HepG2 (cell line): Measurements from ENCODE around the gene FNIP2. TPM values are rescaled to one million over a fixed set of nuclear protein-coding genes. Genes with fewer than 3 reads are reported as not detected.

Experiments
- CENPT ChIP-seq: sonication (generic); formaldehyde crosslinking; IDR thresholded peaks from 2 replicates; pipeline ENCODE4 v1.8.0; 2022; ENCODE audit warnings: low read depth, mild to moderate bottlenecking, moderate library complexity, missing genetic modification reagents
- CREB3 ChIP-seq: sonication (generic); formaldehyde crosslinking; IDR thresholded peaks from 2 replicates; pipeline ENCODE4 v1.5.0; 2020; ENCODE audit warnings: missing genetic modification reagents
- CSRNP1 ChIP-seq: sonication (generic); formaldehyde crosslinking; IDR thresholded peaks from 2 replicates; pipeline ENCODE4 v1.8.1; 2023; ENCODE audit warnings: mild to moderate bottlenecking, missing genetic modification reagents
- JDP2 ChIP-seq: sonication (generic); formaldehyde crosslinking; IDR thresholded peaks from 2 replicates; pipeline ENCODE4 v1.8.1; 2022; ENCODE audit warnings: missing genetic modification reagents, borderline replicate concordance
- MXD1 ChIP-seq: sonication (generic); formaldehyde crosslinking; IDR thresholded peaks from 2 replicates; pipeline ENCODE4 v1.4.0; 2020; ENCODE audit warnings: mild to moderate bottlenecking, missing genetic modification reagents
- NFKBIZ ChIP-seq: IDR thresholded peaks from 2 replicates; pipeline ENCODE4 v1.6.1; 2018; ENCODE audit warnings: missing genetic modification reagents, missing compliant biosample characterization
- PRDM4 ChIP-seq: sonication (generic); formaldehyde crosslinking; IDR thresholded peaks from 2 replicates; pipeline ENCODE4 v1.9.0; 2021; ENCODE audit warnings: missing genetic modification reagents, borderline replicate concordance
- TBP ChIP-seq: sonication (generic); formaldehyde crosslinking; IDR thresholded peaks from 2 replicates; pipeline ENCODE4 v1.5.0; 2020; ENCODE audit warnings: missing genetic modification reagents
- ZBTB1 ChIP-seq: sonication (generic); formaldehyde crosslinking; IDR thresholded peaks from 2 replicates; pipeline ENCODE4 v1.4.0; 2020; ENCODE audit warnings: missing genetic modification reagents, borderline replicate concordance
- ZNF138 ChIP-seq: sonication (generic); formaldehyde crosslinking; IDR thresholded peaks from 2 replicates; pipeline ENCODE4 v1.5.0; 2020; ENCODE audit warnings: mild to moderate bottlenecking, low read depth, missing genetic modification reagents
- ZNF615 ChIP-seq: sonication (generic); formaldehyde crosslinking; IDR thresholded peaks from 2 replicates; pipeline ENCODE4 v1.5.0; 2020; ENCODE audit warnings: mild to moderate bottlenecking, missing genetic modification reagents, borderline replicate concordance
- ZNF737 ChIP-seq: sonication (generic); formaldehyde crosslinking; IDR thresholded peaks from 2 replicates; pipeline ENCODE4 v1.5.0; 2020; ENCODE audit warnings: missing genetic modification reagents, mild to moderate bottlenecking, borderline replicate concordance
- ZNF841 ChIP-seq: sonication (generic); formaldehyde crosslinking; IDR thresholded peaks from 2 replicates; pipeline ENCODE4 v1.8.1; 2023; ENCODE audit warnings: missing genetic modification reagents, borderline replicate concordance
- ZSCAN20 ChIP-seq: sonication (generic); formaldehyde crosslinking; IDR thresholded peaks from 2 replicates; pipeline ENCODE4 v1.4.0; 2020; ENCODE audit warnings: missing genetic modification reagents, mild to moderate bottlenecking, borderline replicate concordance
- polyA plus RNA-seq, 8 experiments: library from polyadenylated mRNA; depleted of rRNA in 3 of 8; stranded (reverse) in 7 of 8; unstranded in 1 of 8; fragments of >200 nt; fragmentation: Illumina TruSeq in 4 of 8; extraction: Trizol in 4 of 8; gene quantifications; 2 replicates each; pipeline versions ENCODE4 v1.2.1 to v1.2.3, GENCODE V29; 2011 to 2016; ENCODE audit warnings: low read depth in 4 of 8, missing spikeins in 1 of 8, mixed read lengths in 1 of 8; ENCODE audit not compliant: insufficient read depth in 1 of 8
- total RNA-seq, 5 experiments: library from RNA; depleted of rRNA; stranded (reverse); fragments of >200 nt; fragmentation: Illumina TruSeq; extraction: Trizol; gene quantifications; 2 replicates each; pipeline ENCODE4 v1.2.3, GENCODE V29; 2016; ENCODE audit warnings: low read depth in 1 of 5

The FNIP2 gene
- total and polyA plus RNA-seq, 2 of the 13 experiments (the other 11 are each of a cell fraction or from before 2014, with no cell fraction given) = 15.5 to 21.0 TPM

- TF ChIP-seq PRDM4 (CRISPR knock-in tag) (no peak), ZNF737 (CRISPR knock-in tag) (no peak), NFKBIZ (CRISPR knock-in tag) (0 out of 2 replicates have a peak, but pooled peaks have one; percentile 23), CREB3 (CRISPR knock-in tag) (no peak; the same call in 1 of the 2 replicates), ZNF138 (CRISPR knock-in tag) (0 out of 2 replicates have a peak, but pooled peaks have one; percentile 45), CSRNP1 (CRISPR knock-in tag) (no peak; the same call in 1 of the 2 replicates), CENPT (CRISPR knock-in tag) (peak; percentile 66; the same call in 1 of the 2 replicates), JDP2 (no peak), ZSCAN20 (CRISPR knock-in tag) (no peak), MXD1 (CRISPR knock-in tag) (no peak), ZNF841 (no peak), ZNF615 (CRISPR knock-in tag) (no peak), TBP (no peak), ZBTB1 (CRISPR knock-in tag) (peak; percentile 48; the same call in 1 of the 2 replicates)
These were observed at the start of gene FNIP2 (continued) for GRCh38 chr4:158768555-158769174.
